Kidney glomerular epithelial cell (primary cell): ENCODE results near the gene OR1B1.
A peak's percentile ranks its signal among the peaks of the same experiment; 100 is the strongest.
"Not testable (repeated sequence)": the region's sequence is repeated elsewhere in the genome, so short reads cannot be mapped to it uniquely, and the experiment has no call there.

Source experiments
- DNase-seq: peaks from one replicate; lab custom pipeline; 2025; lab: John Stamatoyannopoulos, UW

OR1B1 gene

DNA sequence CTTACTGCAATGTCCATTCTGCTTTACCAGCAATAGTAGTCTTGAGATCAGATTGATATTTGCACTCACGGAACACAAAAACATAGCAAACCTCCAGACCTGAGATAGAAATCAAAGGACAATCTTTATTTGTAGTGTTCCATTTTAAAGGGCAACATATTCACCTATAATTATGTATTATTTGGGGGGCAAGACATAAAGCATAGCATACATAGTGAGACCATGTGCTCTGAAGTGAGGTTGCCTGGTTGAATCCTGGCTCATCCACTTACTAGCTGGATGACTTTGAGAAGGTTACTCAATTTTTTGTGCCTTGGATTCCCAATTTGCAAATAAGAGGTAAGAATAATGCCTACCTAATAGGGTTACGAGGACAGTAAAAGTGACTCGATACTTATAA is at the start of gene OR1B1:
Gene OR1B1 (minus strand): TSS at position 101 of the 400 bp plus-strand sequence.
- no peak for DNase-seq

DNA sequence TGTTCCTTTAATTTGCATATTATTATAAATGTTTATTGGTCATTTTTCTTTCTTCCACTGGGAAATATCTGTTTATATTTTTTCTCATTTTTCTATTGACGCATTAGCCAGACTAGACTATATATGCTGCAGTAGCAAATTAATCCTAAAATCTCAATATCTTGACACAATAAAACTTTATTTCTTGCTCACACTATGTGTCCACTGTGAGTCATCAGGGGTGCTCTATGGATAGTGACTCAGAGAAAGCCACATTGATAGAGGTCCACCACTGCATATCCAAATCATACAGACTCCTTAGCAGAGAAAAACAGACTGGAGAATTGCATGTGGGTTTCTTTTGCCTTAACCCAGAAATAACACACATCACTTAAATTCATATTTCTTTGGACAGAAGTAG is 38.3 kb upstream of the OR1B1 start:
- DNase-seq, result no peak

DNA sequence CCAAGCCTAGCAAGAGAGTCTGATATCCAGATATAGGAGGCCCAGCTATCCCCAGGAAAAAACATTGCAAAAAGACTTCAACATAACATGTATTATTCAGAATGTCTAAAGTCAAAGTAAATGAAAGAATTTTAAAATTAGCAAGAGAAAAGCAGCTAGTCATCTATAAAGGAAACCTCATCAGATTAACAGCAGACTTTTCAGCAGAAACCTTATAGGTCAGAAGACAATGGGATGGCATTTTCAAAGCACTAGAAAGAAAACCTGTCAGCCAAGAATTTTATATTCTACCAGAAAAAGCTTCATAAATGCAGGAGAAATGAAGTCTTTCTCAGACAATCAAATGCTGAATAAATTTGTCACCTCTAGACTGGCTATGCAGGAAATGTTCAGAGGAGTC is 27.4 kb upstream of the OR1B1 start:
- DNase-seq, result no peak

DNA sequence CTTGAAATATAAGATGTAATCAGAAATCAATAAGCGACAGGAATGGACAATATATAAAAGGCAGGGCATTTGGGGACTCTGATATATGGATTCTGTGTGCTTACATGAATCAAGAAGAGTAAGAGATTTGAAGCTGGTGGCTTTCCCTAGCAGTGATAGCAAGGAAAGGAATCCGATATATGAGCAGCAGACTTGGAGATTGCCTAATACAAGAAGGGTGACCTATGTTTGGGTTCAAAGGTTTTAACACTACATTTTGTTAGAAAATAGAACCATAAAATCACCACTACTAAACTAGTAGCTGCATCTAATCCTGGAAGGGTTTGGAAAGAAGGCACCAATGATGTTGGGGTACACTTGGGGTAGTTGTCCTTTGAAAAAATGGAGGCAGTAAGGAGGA is 15.1 kb upstream of the OR1B1 start:
- no peak for DNase-seq

DNA sequence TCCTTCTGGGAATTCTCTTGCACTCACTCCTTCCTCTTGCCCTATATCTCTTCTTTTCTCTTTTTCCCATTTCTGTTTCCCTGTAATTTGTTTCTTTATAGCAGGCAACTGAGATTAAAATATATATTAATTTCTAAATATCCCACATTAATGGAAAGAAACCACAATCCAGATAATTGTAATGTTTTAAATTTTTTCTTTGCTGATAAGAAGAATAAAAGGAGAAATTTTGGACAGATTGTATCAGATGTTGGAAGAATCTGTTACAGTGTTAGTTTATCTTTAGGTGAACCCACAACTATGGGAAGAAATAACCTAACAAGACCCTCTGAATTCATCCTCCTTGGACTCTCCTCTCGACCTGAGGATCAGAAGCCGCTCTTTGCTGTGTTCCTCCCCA is 4.0 kb upstream of the OR1B1 start, which contains the start of gene OR1L1:
Gene OR1L1 (plus strand): TSS at position 301 of the 400 bp plus-strand sequence. CDS start 0 bp downstream, at position 301.
- no peak for DNase-seq

DNA sequence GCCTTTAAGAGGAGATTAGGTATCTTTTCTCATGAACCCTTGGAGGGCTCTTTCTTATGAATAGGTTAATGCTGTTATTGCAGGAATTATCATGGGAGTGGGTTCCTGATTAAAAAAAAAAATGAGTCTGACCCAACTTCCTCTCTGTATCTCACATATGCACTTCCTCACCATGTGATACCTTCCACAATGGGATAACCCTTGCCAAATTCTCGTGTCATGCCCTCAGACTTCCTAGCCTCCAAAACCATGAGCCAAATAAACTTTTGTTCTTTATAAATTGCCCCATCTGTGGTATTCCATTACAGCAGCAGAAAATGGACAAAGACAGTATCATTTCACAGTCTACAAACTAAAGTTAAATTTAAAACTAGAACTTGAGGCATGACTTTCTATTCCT is 1.0 kb downstream of the OR1B1 start:
- no peak for DNase-seq

DNA sequence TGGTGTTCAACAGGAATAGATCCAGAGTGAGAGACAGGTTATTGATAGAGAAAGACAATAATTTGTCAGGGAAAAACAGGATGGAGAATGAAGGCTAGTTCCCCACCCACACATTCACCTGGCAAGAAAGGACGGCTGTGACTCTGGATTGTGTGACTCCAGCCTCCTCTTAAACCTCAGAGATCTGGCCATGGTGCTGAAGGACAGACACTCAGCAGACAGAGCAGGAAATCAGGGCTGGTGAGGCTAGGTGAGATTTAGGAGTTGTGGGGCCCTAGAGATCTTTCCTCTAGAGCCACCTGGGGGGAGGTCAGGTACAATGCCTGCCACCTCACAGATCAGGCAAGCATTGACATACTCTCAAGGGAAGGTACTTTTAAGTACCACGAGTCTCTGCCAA is 15.2 kb downstream of the OR1B1 start:
- DNase-seq, result no peak

DNA sequence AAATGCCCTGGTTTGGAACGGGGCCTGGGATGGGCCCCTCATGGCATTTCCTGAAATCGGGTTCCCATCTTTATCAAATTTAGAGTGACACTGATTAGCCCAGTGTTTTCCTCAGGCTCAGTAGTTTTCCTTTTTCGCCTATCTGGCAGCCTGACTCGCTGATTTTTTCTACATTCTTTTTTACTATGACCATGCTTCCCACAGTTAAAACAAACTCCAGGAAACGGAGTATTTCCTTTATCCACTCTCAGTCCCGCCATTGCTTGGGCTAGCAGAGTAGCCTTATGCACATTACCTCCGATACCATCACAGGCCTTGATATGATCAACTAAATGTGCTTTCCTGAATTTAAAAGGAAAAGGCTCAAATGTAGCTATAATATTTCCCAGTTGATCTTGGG is 37.4 kb downstream of the OR1B1 start:
- no peak for DNase-seq

DNA sequence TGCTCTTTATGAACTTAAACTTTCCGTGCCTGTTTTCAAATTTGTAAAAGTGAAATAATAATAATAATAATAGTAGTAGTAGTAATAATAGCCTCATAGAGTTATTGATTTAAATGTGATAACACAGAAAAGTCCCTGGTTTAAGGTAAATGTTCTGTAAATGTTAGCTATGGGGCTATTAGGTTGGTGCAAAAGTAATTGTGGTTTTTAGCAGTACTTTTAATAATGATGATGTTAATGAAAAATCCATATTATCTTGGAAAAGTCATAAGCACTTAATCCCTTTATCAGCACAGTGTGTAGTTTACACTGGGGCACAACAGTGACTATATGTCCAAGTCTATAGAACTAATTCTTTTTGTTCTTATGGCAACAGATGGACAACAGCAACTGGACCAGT is 43.1 kb downstream of the OR1B1 start, which contains the start of gene OR1Q1:
Gene OR1Q1 (plus strand): TSS at position 377 of the 400 bp plus-strand sequence. CDS start 0 bp downstream, at position 377.
- no peak for DNase-seq

DNA sequence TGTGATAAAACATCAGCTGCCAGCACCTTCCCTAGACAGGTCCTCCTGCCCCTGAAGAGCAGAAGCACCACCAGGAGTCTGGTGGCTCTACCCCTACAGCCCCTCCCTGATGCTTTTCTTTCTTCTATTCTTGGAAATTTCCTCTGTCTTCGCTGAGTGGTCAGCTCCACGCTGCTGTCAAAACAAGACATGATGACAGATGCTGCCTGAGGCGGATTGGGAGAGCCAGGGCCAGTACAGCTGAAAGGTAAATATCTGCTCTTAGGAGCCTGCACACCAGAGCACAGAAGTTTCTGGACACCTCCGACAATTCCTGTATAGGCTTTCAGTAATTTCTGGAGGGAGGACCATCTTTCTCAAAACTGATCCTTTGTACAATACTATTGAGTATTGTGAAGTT is 47.6 kb downstream of the OR1B1 start:
- no peak for DNase-seq

DNA sequence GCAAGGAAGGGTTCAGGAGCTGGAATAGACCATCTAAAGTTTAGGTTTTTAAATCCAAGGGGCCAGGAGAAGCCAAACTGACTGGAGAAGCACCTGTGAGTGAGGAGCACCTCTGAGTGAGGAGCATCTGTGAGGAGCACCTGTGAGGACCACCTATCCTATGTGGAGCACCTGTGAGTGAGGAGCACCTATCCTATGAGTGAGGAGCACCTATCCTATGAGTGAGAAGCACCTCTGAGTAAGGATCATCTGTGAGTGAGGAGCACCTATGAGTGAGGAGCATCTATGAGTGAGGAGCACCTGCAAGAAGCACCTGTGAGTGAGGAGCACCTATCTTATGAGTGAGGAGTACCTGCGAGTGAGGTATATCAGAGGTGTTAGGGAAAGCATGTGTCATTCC is 50.8 kb downstream of the OR1B1 start:
- no peak for DNase-seq

DNA sequence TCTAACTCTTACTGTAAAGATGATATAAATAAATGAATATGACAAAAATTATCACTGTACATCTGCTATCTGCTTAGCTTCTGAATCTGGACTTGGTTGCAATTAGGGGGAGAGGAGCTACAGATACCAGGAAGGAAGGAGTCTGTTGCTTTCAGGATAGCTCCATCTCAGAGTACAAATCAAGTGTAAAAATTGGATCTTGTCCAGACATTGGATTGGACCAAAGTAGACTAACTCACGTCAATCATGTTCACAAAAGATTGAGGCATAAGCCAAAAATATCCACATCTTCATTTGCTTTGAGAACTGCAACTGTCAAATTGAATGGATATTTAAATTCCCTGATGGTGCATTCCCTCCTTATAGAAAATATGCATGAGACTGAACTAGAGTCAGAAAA is 51.7 kb downstream of the OR1B1 start:
- DNase-seq, result no peak

DNA sequence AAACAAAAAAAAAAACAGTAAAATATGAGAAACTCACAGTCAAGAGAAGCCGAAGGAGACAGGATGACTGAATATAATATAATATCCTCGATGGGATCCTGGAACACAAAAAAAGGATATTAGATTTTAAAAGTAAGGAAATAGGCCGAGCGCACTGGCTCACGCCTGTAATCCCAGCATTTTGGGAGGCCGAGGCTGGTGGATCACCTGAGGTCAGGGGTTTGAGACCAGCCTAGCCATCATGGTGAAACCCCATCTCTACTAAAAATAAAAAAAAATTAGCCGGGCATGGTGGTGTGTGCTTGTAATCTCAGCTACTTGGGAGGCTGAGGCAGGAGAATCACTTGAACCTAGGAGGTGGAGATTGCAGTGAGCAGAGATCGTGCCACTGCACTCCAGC is 74.1 kb downstream of the OR1B1 start, which contains the start of gene OR1L8:
Gene OR1L8 (minus strand): TSS at position 101 of the 400 bp plus-strand sequence. CDS start 14,907 bp downstream, outside the sequence.
- DNase-seq, result not testable (repeated sequence)

DNA sequence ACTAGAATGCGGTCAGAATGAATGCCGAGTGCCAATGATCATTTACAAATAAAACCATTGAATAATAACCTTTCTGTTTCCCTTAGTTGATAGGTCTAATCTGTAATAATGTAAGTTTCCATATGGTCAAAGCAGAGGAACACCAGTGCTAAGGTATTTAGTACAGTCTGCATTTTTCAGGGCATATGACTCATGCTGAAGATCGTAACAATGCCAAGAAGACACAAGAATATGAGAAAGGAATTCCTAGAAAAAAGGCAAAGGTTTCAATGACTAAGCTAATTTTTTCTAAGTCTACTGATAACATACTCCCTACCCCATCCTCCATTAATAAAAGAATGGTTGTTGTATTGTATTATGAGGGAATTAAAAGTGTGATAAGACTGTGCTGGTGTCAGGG is 77.1 kb downstream of the OR1B1 start:
- DNase-seq, result peak; percentile 37

DNA sequence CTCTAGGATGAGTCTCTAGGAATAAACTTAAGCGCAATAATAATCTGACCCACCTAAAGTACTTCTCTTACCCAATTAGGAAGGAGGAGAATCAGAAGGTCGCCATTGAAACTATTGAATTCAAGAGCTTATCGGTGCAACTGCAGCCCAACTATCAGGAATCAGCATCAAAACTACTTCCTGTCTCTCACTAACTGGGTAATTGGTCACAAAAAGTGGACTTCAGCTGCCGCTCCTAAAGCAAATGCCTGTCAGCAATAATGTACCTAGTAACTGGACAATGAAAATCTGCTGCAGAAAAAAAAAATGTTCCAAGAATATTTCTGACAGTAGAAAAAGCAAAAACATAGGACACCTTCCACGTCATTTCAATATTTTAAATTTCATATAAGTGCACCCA is 77.6 kb downstream of the OR1B1 start:
- no peak for DNase-seq
